ENCODE data around the gene KCTD20. TPM values are rescaled to one million over a fixed set of nuclear protein-coding genes. Genes with fewer than 3 reads are reported as not detected.
A peak's percentile ranks its signal among the peaks of the same experiment; 100 is the strongest.

KCTD20 gene
- total and polyA plus RNA-seq, 10 of the 15 experiments (the other 5 are each of a cell fraction or from before 2014, with no cell fraction given): 18.1 to 77.0 (median 50.5) TPM

DNA sequence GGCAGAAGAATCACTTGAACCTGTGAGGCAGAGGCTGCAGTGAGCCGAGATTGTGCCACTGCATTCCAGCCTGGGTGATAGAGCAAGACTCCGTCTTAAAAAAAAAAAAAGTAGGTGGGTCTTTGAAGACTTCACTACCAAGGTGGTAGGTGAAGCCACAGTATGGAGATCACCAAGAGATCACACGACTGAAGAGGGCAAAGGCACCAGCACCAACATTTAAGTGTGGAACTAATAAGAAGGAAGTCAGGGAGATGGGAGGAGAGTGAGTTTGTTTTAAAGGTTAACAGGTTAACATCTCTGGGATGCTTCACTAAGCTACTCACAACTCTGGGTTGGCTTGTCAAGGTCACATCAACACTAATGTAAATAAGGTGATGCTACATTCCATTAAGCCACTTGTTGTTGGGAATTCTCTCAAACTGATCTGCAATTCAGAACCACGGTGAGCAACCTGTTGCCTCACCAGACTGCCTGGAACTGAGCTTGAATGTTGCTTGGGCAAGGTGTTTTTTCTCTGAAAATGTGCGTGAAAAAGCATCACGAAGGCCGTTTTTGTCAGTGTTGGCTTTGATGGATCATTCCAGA is 48.7 kb downstream of the KCTD20 start:
- ChIA-PET SMC1A (ENCODE audit: uncharacterized antibody, unreplicated experiment) (interaction anchor here (1.2 kb wide), 1 partner anchor 57 kb away, joined by 3 read pairs; no protein-coding TSS in a partner anchor), CTCF (no interaction called here), RAD21 (ENCODE audit: unreplicated experiment) (no interaction called here), POLR2A (no interaction called here)
- H3K4me3 ChIP-seq: no peak overlapping the region
- H3K4me2 ChIP-seq (ENCODE audit: control insufficient read depth, insufficient read depth): no peak overlapping the region
- TF ChIP-seq, protein P1, sequence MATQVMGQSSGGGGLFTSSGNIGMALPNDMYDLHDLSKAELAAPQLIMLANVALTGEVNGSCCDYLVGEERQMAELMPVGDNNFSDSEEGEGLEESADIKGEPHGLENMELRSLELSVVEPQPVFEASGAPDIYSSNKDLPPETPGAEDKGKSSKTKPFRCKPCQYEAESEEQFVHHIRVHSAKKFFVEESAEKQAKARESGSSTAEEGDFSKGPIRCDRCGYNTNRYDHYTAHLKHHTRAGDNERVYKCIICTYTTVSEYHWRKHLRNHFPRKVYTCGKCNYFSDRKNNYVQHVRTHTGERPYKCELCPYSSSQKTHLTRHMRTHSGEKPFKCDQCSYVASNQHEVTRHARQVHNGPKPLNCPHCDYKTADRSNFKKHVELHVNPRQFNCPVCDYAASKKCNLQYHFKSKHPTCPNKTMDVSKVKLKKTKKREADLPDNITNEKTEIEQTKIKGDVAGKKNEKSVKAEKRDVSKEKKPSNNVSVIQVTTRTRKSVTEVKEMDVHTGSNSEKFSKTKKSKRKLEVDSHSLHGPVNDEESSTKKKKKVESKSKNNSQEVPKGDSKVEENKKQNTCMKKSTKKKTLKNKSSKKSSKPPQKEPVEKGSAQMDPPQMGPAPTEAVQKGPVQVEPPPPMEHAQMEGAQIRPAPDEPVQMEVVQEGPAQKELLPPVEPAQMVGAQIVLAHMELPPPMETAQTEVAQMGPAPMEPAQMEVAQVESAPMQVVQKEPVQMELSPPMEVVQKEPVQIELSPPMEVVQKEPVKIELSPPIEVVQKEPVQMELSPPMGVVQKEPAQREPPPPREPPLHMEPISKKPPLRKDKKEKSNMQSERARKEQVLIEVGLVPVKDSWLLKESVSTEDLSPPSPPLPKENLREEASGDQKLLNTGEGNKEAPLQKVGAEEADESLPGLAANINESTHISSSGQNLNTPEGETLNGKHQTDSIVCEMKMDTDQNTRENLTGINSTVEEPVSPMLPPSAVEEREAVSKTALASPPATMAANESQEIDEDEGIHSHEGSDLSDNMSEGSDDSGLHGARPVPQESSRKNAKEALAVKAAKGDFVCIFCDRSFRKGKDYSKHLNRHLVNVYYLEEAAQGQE (IDR thresholded peaks at IDR 0.05; ENCODE audit: low read depth, low read length): peak; percentile 57; the same call in 1 of the 2 replicates
- no peak for TF ChIP-seq MTA3 (IDR thresholded peaks at IDR 0.05; ENCODE audit: borderline replicate concordance, low read length)
- TF ChIP-seq ZNF622 (IDR thresholded peaks at IDR 0.05): no peak
- TF ChIP-seq SREBF1 (IDR thresholded peaks at IDR 0.05; ENCODE audit: low read length): no peak
- H3K36me3 ChIP-seq (ENCODE audit: control insufficient read depth in 2 of 2, insufficient read depth in 2 of 2, low read length in 1 of 2): peaks cover 0 to 11% of the 10 kb centered on the region in 2 experiments; a peak in 2 of 4 replicates
- ATAC-seq (no peak), DNase-seq (ENCODE audit: low read depth, low spot score) (no peak), FAIRE-seq (no peak)
- H3K9ac ChIP-seq (ENCODE audit: control insufficient read depth, insufficient read depth, low read length): no peak overlapping the region
- no peaks in the 10 kb centered on the region for H3K9me3 ChIP-seq (replicated peaks; ENCODE audit: control insufficient read depth, insufficient read depth, low read length)
- over 99% methylated on average over 7 of the region's 7 CpGs for WGBS (ENCODE audit: insufficient coverage, insufficient replicate concordance, low lambda C conversion rate, missing lambda C conversion rate)
- intact Hi-C loops (cut with micrococcal nuclease; ENCODE audit: unreplicated experiment) (no loop called here), in situ Hi-C loops (cut with MboI) (no loop called here)
- H3K4me1 ChIP-seq (ENCODE audit: control insufficient read depth, insufficient read depth, low read length): no peaks in the 10 kb centered on the region
- H3K27ac ChIP-seq (ENCODE audit: control insufficient read depth, insufficient read depth): no peak overlapping the region
- H3K79me2 ChIP-seq (ENCODE audit: control insufficient read depth, insufficient read depth, low read length): no peaks in the 10 kb centered on the region
- no peaks in the 10 kb centered on the region for H3K27me3 ChIP-seq (replicated peaks in 1 of 2; ENCODE audit: control insufficient read depth in 2 of 2, insufficient read depth in 2 of 2, low read length in 1 of 2)
- no peak overlapping the region for H2AFZ ChIP-seq (ENCODE audit: control insufficient read depth, low read depth, low read length)
- no TSS peak for BruUV-seq (replicated peaks)
- H4K20me1 ChIP-seq (ENCODE audit: control insufficient read depth, insufficient read depth): no peaks in the 10 kb centered on the region
